ENCODE measurements around the gene PRKN.

PRKN gene

GRCh38 chr6:162307865-162308264, 419.7 kb downstream of the PRKN start:
- DNase-seq = no peak
- H3K27ac ChIP-seq = no peak overlapping the region
- no peak for TF ChIP-seq CTCF (IDR thresholded peaks at IDR 0.05)
- H3K9me3 ChIP-seq = no peaks in the 10 kb centered on the region
- H3K36me3 ChIP-seq = no peaks in the 10 kb centered on the region
- H3K4me1 ChIP-seq = no peaks in the 10 kb centered on the region
- H3K27me3 ChIP-seq = no peaks in the 10 kb centered on the region
- intact Hi-C loops (cut with DNase I; ENCODE audit: low total_unique reads) = loop anchor here (10.0 kb wide), 2 partner anchors 297 to 487 kb away; no protein-coding TSS in a partner anchor
- H3K4me3 ChIP-seq = no peak overlapping the region

- Histone ChIP-seq H3K9me3 (no peaks in the 10 kb centered on the region), H3K4me1 (no peaks in the 10 kb centered on the region), H3K27me3 (no peaks in the 10 kb centered on the region), H3K4me3 (no peak overlapping the region), H3K36me3 (no peaks in the 10 kb centered on the region), H3K27ac (no peak overlapping the region)
- no peak for TF ChIP-seq CTCF (IDR thresholded peaks at IDR 0.05)
- intact Hi-C loops (cut with DNase I; ENCODE audit: low total_unique reads) = loop anchor here (10.0 kb wide), 2 partner anchors 298 to 488 kb away; no protein-coding TSS in a partner anchor
- DNase-seq = no peak
Observed at GRCh38 chr6:162306616-162307015, 420.9 kb downstream of the PRKN start.

GRCh38 chr6:162301128-162301527, 426.4 kb downstream of the PRKN start:
- H3K9me3 ChIP-seq = no peaks in the 10 kb centered on the region
- H3K27ac ChIP-seq = no peak overlapping the region
- no peak overlapping the region for H3K4me3 ChIP-seq
- no peaks in the 10 kb centered on the region for H3K4me1 ChIP-seq
- H3K27me3 ChIP-seq = no peaks in the 10 kb centered on the region
- no peak for TF ChIP-seq CTCF (IDR thresholded peaks at IDR 0.05)
- no peaks in the 10 kb centered on the region for H3K36me3 ChIP-seq
- no peak for DNase-seq
- intact Hi-C loops (cut with DNase I; ENCODE audit: low total_unique reads) = loop anchor here (10.0 kb wide), 2 partner anchors 304 to 494 kb away; no protein-coding TSS in a partner anchor

DNA sequence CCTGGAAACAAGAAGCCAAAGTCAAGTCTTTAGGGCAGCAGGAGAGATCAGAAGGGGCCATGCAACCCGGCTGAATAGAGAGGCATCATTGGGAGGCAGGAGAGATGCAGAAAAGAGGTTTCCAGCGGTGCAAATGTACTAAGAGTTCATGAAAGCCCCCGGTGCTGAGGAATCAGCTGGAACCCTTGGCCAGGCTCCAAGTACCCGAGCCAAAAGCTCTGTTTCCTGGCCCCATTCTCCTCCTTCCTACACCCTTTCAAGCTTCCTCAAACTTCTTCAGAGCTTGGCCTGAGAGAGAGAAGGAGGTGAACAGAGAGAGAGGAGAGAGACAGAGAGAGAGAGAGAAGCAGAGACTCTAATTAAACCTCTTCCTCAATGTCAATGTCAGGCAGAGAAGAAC, 433.5 kb downstream of the PRKN start:
- intact Hi-C loops (cut with DNase I; ENCODE audit: low total_unique reads) = no loop called here
- Histone ChIP-seq H3K36me3 (no peaks in the 10 kb centered on the region), H3K9me3 (no peaks in the 10 kb centered on the region), H3K27ac (no peak overlapping the region), H3K27me3 (no peaks in the 10 kb centered on the region), H3K4me1 (peaks cover 0 to 10% (median 5%) of the 10 kb centered on the region in 4 donors), H3K4me3 (no peak overlapping the region)
- TF ChIP-seq CTCF (IDR thresholded peaks at IDR 0.05) = no peak
- no peak for DNase-seq

- no peaks in the 10 kb centered on the region for H3K9me3 ChIP-seq
- H3K36me3 ChIP-seq = no peaks in the 10 kb centered on the region
- no peak for TF ChIP-seq CTCF (IDR thresholded peaks at IDR 0.05)
- peaks cover 0 to 10% (median 5%) of the 10 kb centered on the region in 4 donors for H3K4me1 ChIP-seq
- no peak overlapping the region for H3K4me3 ChIP-seq
- H3K27me3 ChIP-seq = no peaks in the 10 kb centered on the region
- no peak overlapping the region for H3K27ac ChIP-seq
- intact Hi-C loops (cut with DNase I; ENCODE audit: low total_unique reads) = no loop called here
- no peak for DNase-seq
Observed at GRCh38 chr6:162292915-162293314, 434.7 kb downstream of the PRKN start.

All from tibial artery (tissue), 4 donors.